K562 (cell line): ENCODE results near the gene EVI5L. TPM values are rescaled to one million over a fixed set of nuclear protein-coding genes. Genes with fewer than 3 reads are reported as not detected.
A peak's percentile ranks its signal among the peaks of the same experiment; 100 is the strongest.

ENCODE experiments used
- CAMTA2 ChIP-seq: fragments of 250-450 bp; sonication (Bioruptor Pico); conservative IDR thresholded peaks from 2 replicates; pipeline ENCODE4 v1.5.1; 2022
- CTBP1 ChIP-seq: fragments of 450-650 bp; IDR thresholded peaks from 2 replicates; pipeline ENCODE4 v1.6.1; 2016; ENCODE audit warnings: borderline replicate concordance
- KDM1A ChIP-seq, 2 experiments: fragments of 450-650 bp; IDR thresholded peaks; 2 replicates each; pipeline ENCODE4 v1.6.1; 2016; ENCODE audit warnings: mild to moderate bottlenecking in 2 of 2
- MTA2 ChIP-seq: fragments of 450-650 bp; IDR thresholded peaks from 2 replicates; pipeline ENCODE4 v1.6.1; 2016; ENCODE audit warnings: low read depth
- NRF1 ChIP-seq, 2 experiments: fragments of 450-650 bp; IDR thresholded peaks in 1 of 2; conservative IDR thresholded peaks in 1 of 2; 2 replicates each; pipeline ENCODE4 v1.6.1; 2014; ENCODE audit warnings: mild to moderate bottlenecking in 2 of 2
- POLR2AphosphoS5 ChIP-seq: IDR thresholded peaks from 2 replicates; pipeline ENCODE4 v1.6.1; 2011; ENCODE audit warnings: mild to moderate bottlenecking, low read depth, low read length, moderate library complexity; ENCODE audit not compliant: control insufficient read depth, insufficient read depth
- RAD21 ChIP-seq, 2 experiments: fragments of 250-450 bp in 1 of 2; fragments of 450-650 bp in 1 of 2; sonication (Bioruptor Pico) in 1 of 2; formaldehyde crosslinking in 1 of 2; IDR thresholded peaks in 1 of 2; conservative IDR thresholded peaks in 1 of 2; 2 replicates each; pipeline versions ENCODE4 v1.4.0 to v1.8.0; 2020 to 2022; ENCODE audit warnings: mild to moderate bottlenecking in 2 of 2, moderate library complexity in 1 of 2
- STAT5A ChIP-seq: IDR thresholded peaks from 2 replicates; pipeline ENCODE4 v1.6.1; 2012; ENCODE audit warnings: low read length, inconsistent platforms, borderline replicate concordance
- TAL1 ChIP-seq: fragments of 450-650 bp; IDR thresholded peaks from 2 replicates; pipeline ENCODE4 v1.6.1; 2016; ENCODE audit warnings: mild to moderate bottlenecking
- TEAD4 ChIP-seq, 2 experiments: sonication (generic) in 1 of 2; formaldehyde crosslinking in 1 of 2; IDR thresholded peaks; 2 replicates each; pipeline versions ENCODE4 v1.6.1 to v1.8.0; 2012 to 2022; ENCODE audit warnings: borderline replicate concordance in 1 of 2, inconsistent platforms in 1 of 2, low read length in 1 of 2, mild to moderate bottlenecking in 1 of 2, missing genetic modification reagents in 1 of 2
- ZNF280B ChIP-seq: fragments of 250-450 bp; sonication (Bioruptor Pico); IDR thresholded peaks from 2 replicates; pipeline ENCODE4 v1.5.1; 2021; ENCODE audit warnings: mild to moderate bottlenecking
- ZNF639 ChIP-seq, 2 experiments: fragments of 200-800 bp in 1 of 2; sonication (Bioruptor generic) in 1 of 2; sonication (generic) in 1 of 2; formaldehyde crosslinking in 1 of 2; IDR thresholded peaks in 1 of 2; conservative IDR thresholded peaks in 1 of 2; 2 replicates each; pipeline versions ENCODE4 v1.5.0 to v1.6.1; 2016 to 2020; ENCODE audit warnings: missing compliant biosample characterization in 1 of 2, missing genetic modification characterization in 1 of 2, missing genetic modification reagents in 1 of 2
- polyA plus RNA-seq, 8 experiments: library from polyadenylated mRNA; depleted of rRNA in 4 of 8; stranded (reverse) in 5 of 8; unstranded in 3 of 8; fragments of >200 nt; fragmentation: Nextera tagmentation in 2 of 8; fragmentation: Illumina TruSeq in 1 of 8; extraction: Ambion mirVana in 2 of 8; extraction: Trizol in 1 of 8; gene quantifications; 2 replicates each; pipeline versions ENCODE4 v1.2.1 to v1.2.3, GENCODE V29; 2011 to 2014; ENCODE audit warnings: inconsistent platforms in 1 of 8, missing spikeins in 1 of 8
- total RNA-seq, 7 experiments: library from RNA; depleted of rRNA in 6 of 7; stranded (reverse); fragments of >200 nt in 6 of 7; fragmentation: Illumina TruSeq in 2 of 7; extraction: Trizol in 2 of 7; gene quantifications; 2 replicates each; pipeline versions ENCODE4 v1.2.1 to v1.2.3, GENCODE V29; 2011 to 2021; ENCODE audit warnings: low replicate concordance in 1 of 7

The EVI5L gene
- total and polyA plus RNA-seq, 9 of the 15 experiments (the other 6 are each of a cell fraction or from before 2014, with no cell fraction given) = 0.69 to 1.8 (median 1.2) TPM; not detected in 2

- TF ChIP-seq RAD21 (CRISPR knock-in tag; conservative IDR thresholded peaks at IDR 0.05 in 1 of 2, IDR thresholded peaks at IDR 0.05 in 1 of 2) = no peak
- peak; percentile 68 to 70 for TF ChIP-seq NRF1 (conservative IDR thresholded peaks at IDR 0.05 in 1 of 2, IDR thresholded peaks at IDR 0.05 in 1 of 2)
- TF ChIP-seq TAL1 = peak; percentile 76
- TF ChIP-seq TEAD4 (IDR thresholded peaks at IDR 0.05; ENCODE audit: low read length) = peak; percentile 84
- TF ChIP-seq TEAD4 (CRISPR knock-in tag; IDR thresholded peaks at IDR 0.05; ENCODE audit: borderline replicate concordance) = no peak
- peak; percentile 64 for TF ChIP-seq CTBP1
- peak; percentile 31; the same call in 1 of the 2 replicates for TF ChIP-seq POLR2AphosphoS5
- TF ChIP-seq ZNF280B (CRISPR knock-in tag) = no peak
- no peak for TF ChIP-seq ZNF639 (CRISPR knock-in tag; conservative IDR thresholded peaks at IDR 0.05 in 1 of 2, IDR thresholded peaks at IDR 0.05 in 1 of 2)
- TF ChIP-seq KDM1A (IDR thresholded peaks at IDR 0.05) = 0 out of 4 replicates have a peak, but pooled peaks of 1 of the 2 experiments have one; percentile 18
- TF ChIP-seq MTA2 = 0 out of 2 replicates have a peak, but pooled peaks have one; percentile 18
- peak; percentile 45 for TF ChIP-seq STAT5A
- no peak for TF ChIP-seq CAMTA2
Measured at GRCh38 chr19:7795555-7796161, 34.4 kb upstream of the EVI5L start (continued).
